SH-SY5Y (cell line): ENCODE measurements around the gene SMYD1.
A peak's percentile ranks its signal among the peaks of the same experiment; 100 is the strongest.

Experiments
- GATA2 ChIP-seq: IDR thresholded peaks from 2 replicates; pipeline ENCODE4 v1.6.1; 2011; ENCODE audit warnings: mild to moderate bottlenecking, low read depth, low read length
- GATA3 ChIP-seq: IDR thresholded peaks from 2 replicates; pipeline ENCODE4 v1.6.1; 2011; ENCODE audit warnings: low read depth, mild to moderate bottlenecking, low read length, moderate library complexity

The SMYD1 gene

GRCh38 chr2:88053934-88054781, 13.5 kb upstream of the SMYD1 start:
- no peak for TF ChIP-seq GATA3
- no peak for TF ChIP-seq GATA2

- TF ChIP-seq GATA2 (no peak), GATA3 (no peak)
Observed at GRCh38 chr2:88054782-88055370, 12.7 kb upstream of the SMYD1 start.

- TF ChIP-seq GATA2 = no peak
- no peak for TF ChIP-seq GATA3
Observed at GRCh38 chr2:88055371-88056128, 12.1 kb upstream of the SMYD1 start, which contains the start of gene KRCC1. Gene KRCC1, minus strand, starts transcription at chr2:88055783. Its CDS starts 27,220 bp downstream, at chr2:88028563.

- TF ChIP-seq GATA3 = no peak
- TF ChIP-seq GATA2 = no peak
Observed at GRCh38 chr2:88057437-88057844, 10.2 kb upstream of the SMYD1 start.

- TF ChIP-seq GATA2 = no peak
- no peak for TF ChIP-seq GATA3
Observed at GRCh38 chr2:88058191-88058590, 9.4 kb upstream of the SMYD1 start.

GRCh38 chr2:88059979-88060906, 7.4 kb upstream of the SMYD1 start:
- no peak for TF ChIP-seq GATA2
- no peak for TF ChIP-seq GATA3

GRCh38 chr2:88060907-88061275, 6.7 kb upstream of the SMYD1 start:
- TF ChIP-seq GATA3 (no peak), GATA2 (no peak)

GRCh38 chr2:88061295-88061694, 6.3 kb upstream of the SMYD1 start:
- TF ChIP-seq GATA3 = no peak
- TF ChIP-seq GATA2 = no peak

GRCh38 chr2:88066543-88066942, 1.1 kb upstream of the SMYD1 start:
- TF ChIP-seq GATA2 = peak; percentile 29; the same call in 1 of the 2 replicates
- TF ChIP-seq GATA3 = no peak

- TF ChIP-seq GATA2 (no peak), GATA3 (no peak)
Observed at GRCh38 chr2:88067189-88067588, 436 bp upstream of the SMYD1 start.

GRCh38 chr2:88068044-88068443, 419 bp downstream of the SMYD1 start:
- TF ChIP-seq GATA2 = no peak
- TF ChIP-seq GATA3 = no peak

GRCh38 chr2:88069117-88069516, 1.5 kb downstream of the SMYD1 start:
- no peak for TF ChIP-seq GATA2
- TF ChIP-seq GATA3 = no peak

- no peak for TF ChIP-seq GATA3
- no peak for TF ChIP-seq GATA2
Observed at GRCh38 chr2:88070055-88070454, 2.4 kb downstream of the SMYD1 start.

GRCh38 chr2:88071365-88071764, 3.7 kb downstream of the SMYD1 start:
- TF ChIP-seq GATA3 (no peak), GATA2 (no peak)
